NB4 (cell line): ENCODE measurements around the gene PPP4C.

Experiments
- MYC ChIP-seq: IDR thresholded peaks from 2 replicates; pipeline ENCODE4 v1.6.1; 2011; ENCODE audit warnings: low read depth, low read length
- POLR2A ChIP-seq: IDR thresholded peaks from 2 replicates; pipeline ENCODE4 v1.6.1; 2011; ENCODE audit warnings: mild to moderate bottlenecking; ENCODE audit not compliant: insufficient read length; ENCODE audit errors: extremely low read depth
- TF ChIP-seq, protein P1 (sequence below): IDR thresholded peaks from one replicate; pipeline ENCODE4 v1.5.1; 2012; ENCODE audit warnings: low read depth, low read length
- TF ChIP-seq, protein P2 (sequence below): IDR thresholded peaks from 2 replicates; pipeline ENCODE4 v1.6.1; 2011; ENCODE audit warnings: low read depth, low read length

DNA sequence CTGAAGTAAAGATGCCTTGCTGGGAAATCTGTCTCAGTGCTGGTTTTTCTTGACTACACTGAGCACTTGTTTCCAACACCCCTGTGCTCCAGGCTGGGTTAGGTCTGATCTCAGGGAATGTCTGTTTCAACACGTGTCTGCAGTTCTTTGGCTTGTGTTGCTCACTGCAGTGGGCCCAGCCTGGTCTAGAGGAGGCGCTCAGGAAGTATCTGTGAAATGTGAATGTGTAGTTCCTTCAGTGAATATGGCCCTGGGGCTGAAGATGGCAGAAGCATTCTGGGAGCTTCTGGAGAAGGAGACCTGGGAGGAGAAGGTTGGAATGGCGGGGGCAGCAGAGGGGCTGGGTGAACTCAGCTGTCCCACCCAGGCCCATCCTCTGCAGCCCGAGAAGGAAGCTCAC lies 28.3 kb downstream of the PPP4C start:
- TF ChIP-seq MYC, result no peak
- TF ChIP-seq, protein P1, sequence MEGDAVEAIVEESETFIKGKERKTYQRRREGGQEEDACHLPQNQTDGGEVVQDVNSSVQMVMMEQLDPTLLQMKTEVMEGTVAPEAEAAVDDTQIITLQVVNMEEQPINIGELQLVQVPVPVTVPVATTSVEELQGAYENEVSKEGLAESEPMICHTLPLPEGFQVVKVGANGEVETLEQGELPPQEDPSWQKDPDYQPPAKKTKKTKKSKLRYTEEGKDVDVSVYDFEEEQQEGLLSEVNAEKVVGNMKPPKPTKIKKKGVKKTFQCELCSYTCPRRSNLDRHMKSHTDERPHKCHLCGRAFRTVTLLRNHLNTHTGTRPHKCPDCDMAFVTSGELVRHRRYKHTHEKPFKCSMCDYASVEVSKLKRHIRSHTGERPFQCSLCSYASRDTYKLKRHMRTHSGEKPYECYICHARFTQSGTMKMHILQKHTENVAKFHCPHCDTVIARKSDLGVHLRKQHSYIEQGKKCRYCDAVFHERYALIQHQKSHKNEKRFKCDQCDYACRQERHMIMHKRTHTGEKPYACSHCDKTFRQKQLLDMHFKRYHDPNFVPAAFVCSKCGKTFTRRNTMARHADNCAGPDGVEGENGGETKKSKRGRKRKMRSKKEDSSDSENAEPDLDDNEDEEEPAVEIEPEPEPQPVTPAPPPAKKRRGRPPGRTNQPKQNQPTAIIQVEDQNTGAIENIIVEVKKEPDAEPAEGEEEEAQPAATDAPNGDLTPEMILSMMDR, result no peak
- no peak for TF ChIP-seq POLR2A
- TF ChIP-seq, protein P2, sequence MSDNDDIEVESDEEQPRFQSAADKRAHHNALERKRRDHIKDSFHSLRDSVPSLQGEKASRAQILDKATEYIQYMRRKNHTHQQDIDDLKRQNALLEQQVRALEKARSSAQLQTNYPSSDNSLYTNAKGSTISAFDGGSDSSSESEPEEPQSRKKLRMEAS, result no peak
